Astrocyte (in vitro differentiated cells and primary cell): ENCODE data around the gene SAMHD1. TPM values are rescaled to one million over a fixed set of nuclear protein-coding genes. Genes with fewer than 3 reads are reported as not detected.
"Not testable (repeated sequence)": the region's sequence is repeated elsewhere in the genome, so short reads cannot be mapped to it uniquely, and the experiment has no call there.

Experiments
- DNase-seq: peaks from one replicate; pipeline ENCODE4 v3.0.0-alpha.2; 2010; ENCODE audit warnings: low read depth
- FAIRE-seq: peaks from 2 replicates; lab custom pipeline; 2011; peaks lifted over from hg19 to GRCh38; lab: Jason Lieb, UNC
- H2AFZ ChIP-seq: 2 replicates; pipeline ENCODE4 v1.6.0; 2012; ENCODE audit warnings: low read depth, low read length, inconsistent platforms
- H3K27ac ChIP-seq: 2 replicates; pipeline ENCODE4 v1.5.1; 2011; ENCODE audit warnings: low read depth, low read length, inconsistent platforms
- H3K27me3 ChIP-seq: 2 replicates; pipeline ENCODE4 v1.6.0; 2011; ENCODE audit warnings: low read length, inconsistent platforms; ENCODE audit not compliant: insufficient read depth
- H3K36me3 ChIP-seq: 2 replicates; pipeline ENCODE4 v1.5.1; 2011; ENCODE audit warnings: low read length, inconsistent platforms; ENCODE audit not compliant: insufficient read depth
- H3K4me1 ChIP-seq: 2 replicates; pipeline ENCODE4 v1.5.1; 2011; ENCODE audit warnings: low read length, inconsistent platforms; ENCODE audit not compliant: insufficient read depth
- H3K4me2 ChIP-seq: 2 replicates; pipeline ENCODE4 v1.6.0; 2012; ENCODE audit warnings: low read length, inconsistent platforms
- H3K4me3 ChIP-seq: 2 replicates; pipeline ENCODE4 v1.5.1; 2011; ENCODE audit warnings: low read depth, mild to moderate bottlenecking, low read length, inconsistent platforms; ENCODE audit not compliant: insufficient read depth
- H3K79me2 ChIP-seq: 2 replicates; pipeline ENCODE4 v1.6.0; 2012; ENCODE audit warnings: mild to moderate bottlenecking, low read length, inconsistent platforms; ENCODE audit not compliant: insufficient read depth
- H3K9ac ChIP-seq: 2 replicates; pipeline ENCODE4 v1.6.0; 2012; ENCODE audit warnings: mild to moderate bottlenecking, low read length, inconsistent platforms
- H3K9me3 ChIP-seq: 2 replicates; pipeline ENCODE4 v1.5.1; 2012; ENCODE audit warnings: low read depth, mild to moderate bottlenecking, low read length, inconsistent platforms; ENCODE audit not compliant: insufficient read depth
- H4K20me1 ChIP-seq: 2 replicates; pipeline ENCODE4 v1.6.0; 2012; ENCODE audit warnings: low read length, inconsistent platforms; ENCODE audit not compliant: insufficient read depth
- H3K27ac Mint-ChIP-seq: one replicate; pipeline ENCODE4 v1.8.0; 2021; ENCODE audit warnings: mild to moderate bottlenecking, mixed read lengths; ENCODE audit not compliant: unreplicated experiment
- H3K27me3 Mint-ChIP-seq: one replicate; pipeline ENCODE4 v1.8.0; 2021; ENCODE audit warnings: low read depth, mixed read lengths; ENCODE audit not compliant: unreplicated experiment
- H3K36me3 Mint-ChIP-seq: one replicate; pipeline ENCODE4 v1.8.0; 2021; ENCODE audit warnings: low read depth, mixed read lengths; ENCODE audit not compliant: unreplicated experiment
- H3K4me1 Mint-ChIP-seq: one replicate; pipeline ENCODE4 v1.8.0; 2021; ENCODE audit warnings: low read depth, mixed read lengths; ENCODE audit not compliant: unreplicated experiment
- H3K4me3 Mint-ChIP-seq: one replicate; pipeline ENCODE4 v1.8.0; 2021; ENCODE audit warnings: mild to moderate bottlenecking, moderate library complexity, mixed read lengths; ENCODE audit not compliant: unreplicated experiment
- H3K9me3 Mint-ChIP-seq: one replicate; pipeline ENCODE4 v1.8.0; 2021; ENCODE audit warnings: mild to moderate bottlenecking, mixed read lengths; ENCODE audit not compliant: unreplicated experiment
- CTCF ChIP-seq: IDR thresholded peaks from 2 replicates; pipeline ENCODE4 v1.5.1; 2011; ENCODE audit warnings: low read depth, mild to moderate bottlenecking, inconsistent platforms, low read length, moderate library complexity; ENCODE audit not compliant: insufficient read depth
- EZH2 ChIP-seq: IDR thresholded peaks from 2 replicates; pipeline ENCODE4 v1.6.1; 2012; ENCODE audit warnings: mild to moderate bottlenecking, low read length, inconsistent platforms; ENCODE audit not compliant: insufficient read depth
- total RNA-seq: library from RNA; stranded (reverse); gene quantifications from 2 replicates; pipeline ENCODE4 v1.2.1, GENCODE V29; 2021

The SAMHD1 gene
- total RNA-seq, 1 donor from 2014 or later: 99.7 TPM

- not testable (repeated sequence) for H2AFZ ChIP-seq, H3K27me3 ChIP-seq, H3K9ac ChIP-seq, H3K9me3 ChIP-seq, H3K4me1 Mint-ChIP-seq, H3K4me3 ChIP-seq, H3K79me2 ChIP-seq, H3K4me1 ChIP-seq, H3K4me3 Mint-ChIP-seq, H4K20me1 ChIP-seq, H3K27me3 Mint-ChIP-seq, FAIRE-seq, H3K27ac Mint-ChIP-seq, H3K27ac ChIP-seq, H3K36me3 ChIP-seq, H3K4me2 ChIP-seq, DNase-seq, H3K9me3 Mint-ChIP-seq
- peaks cover 16% of the 10 kb centered on the region for H3K36me3 Mint-ChIP-seq
Measured at GRCh38 chr20:36905566-36905965, 45.9 kb downstream of the SAMHD1 start.

GRCh38 chr20:36904690-36905089 lies 46.8 kb downstream of the SAMHD1 start:
- Histone ChIP-seq H3K4me1 (no peaks in the 10 kb centered on the region), H3K4me3 (no peak overlapping the region), H3K36me3 (no peaks in the 10 kb centered on the region), H2AFZ (no peak overlapping the region), H3K4me2 (no peak overlapping the region), H3K9me3 (no peaks in the 10 kb centered on the region), H3K27ac (no peak overlapping the region), H3K9ac (no peak overlapping the region), H4K20me1 (no peaks in the 10 kb centered on the region), H3K79me2 (no peaks in the 10 kb centered on the region), H3K27me3 (no peaks in the 10 kb centered on the region)
- no peak for FAIRE-seq
- Mint-ChIP-seq H3K9me3 (no peaks in the 10 kb centered on the region), H3K27me3 (no peaks in the 10 kb centered on the region), H3K36me3 (peaks cover 15% of the 10 kb centered on the region), H3K4me1 (no peaks in the 10 kb centered on the region), H3K27ac (no peak overlapping the region), H3K4me3 (no peak overlapping the region)
- TF ChIP-seq EZH2 (no peak), CTCF (no peak)
- DNase-seq: no peak

- no peaks in the 10 kb centered on the region for H3K27me3 Mint-ChIP-seq
- H3K27me3 ChIP-seq: no peaks in the 10 kb centered on the region
Measured at GRCh38 chr20:36895036-36895435, 56.5 kb downstream of the SAMHD1 start.

More at GRCh38 chr20:36895036-36895435, 56.5 kb downstream of the SAMHD1 start:
- TF ChIP-seq CTCF (no peak), EZH2 (no peak)
- H3K27ac Mint-ChIP-seq: no peak overlapping the region
- no peaks in the 10 kb centered on the region for H3K4me1 ChIP-seq
- H3K9me3 ChIP-seq: no peaks in the 10 kb centered on the region
- H3K36me3 ChIP-seq: no peaks in the 10 kb centered on the region
- H3K4me3 Mint-ChIP-seq: no peak overlapping the region
- FAIRE-seq (no peak), DNase-seq (no peak)
- H3K79me2 ChIP-seq: no peaks in the 10 kb centered on the region
- no peak overlapping the region for H3K4me3 ChIP-seq
- no peak overlapping the region for H2AFZ ChIP-seq
- no peak overlapping the region for H3K4me2 ChIP-seq
- peaks cover 2% of the 10 kb centered on the region for H3K4me1 Mint-ChIP-seq
- no peaks in the 10 kb centered on the region for H3K9me3 Mint-ChIP-seq
- no peaks in the 10 kb centered on the region for H4K20me1 ChIP-seq
- H3K27ac ChIP-seq: no peak overlapping the region
- H3K36me3 Mint-ChIP-seq: peaks cover 16% of the 10 kb centered on the region
- no peak overlapping the region for H3K9ac ChIP-seq
